ENCODE results near the gene SLC49A4. TPM values are rescaled to one million over a fixed set of nuclear protein-coding genes. Genes with fewer than 3 reads are reported as not detected.

The SLC49A4 gene
- total RNA-seq, 1 experiment from 2014 or later: 10.2 TPM

DNA sequence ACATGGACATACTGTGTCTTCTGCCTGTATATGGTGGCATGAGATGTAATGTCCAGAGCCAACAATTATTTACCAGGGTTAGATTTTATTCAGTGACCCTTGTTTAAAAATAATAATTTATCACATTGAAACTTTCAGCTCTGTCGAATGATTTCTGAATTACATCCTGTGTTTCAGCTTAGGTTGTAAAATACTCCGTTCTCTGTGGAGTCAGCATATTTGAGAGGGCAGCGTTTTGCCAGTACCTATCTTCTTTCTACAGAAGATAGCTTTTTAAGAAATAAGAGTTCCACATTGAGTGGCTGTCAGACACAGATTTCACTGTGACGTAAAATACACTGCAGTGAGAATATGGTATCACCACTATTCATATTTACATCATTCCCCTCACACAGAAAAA, 85.3 kb downstream of the SLC49A4 start:
- no peak for DNase-seq
- no peak overlapping the region for H3K4me3 ChIP-seq
- H3K9me3 ChIP-seq: no peaks in the 10 kb centered on the region
- no peaks in the 10 kb centered on the region for H3K27me3 ChIP-seq
- H3K36me3 ChIP-seq: no peaks in the 10 kb centered on the region

DNA sequence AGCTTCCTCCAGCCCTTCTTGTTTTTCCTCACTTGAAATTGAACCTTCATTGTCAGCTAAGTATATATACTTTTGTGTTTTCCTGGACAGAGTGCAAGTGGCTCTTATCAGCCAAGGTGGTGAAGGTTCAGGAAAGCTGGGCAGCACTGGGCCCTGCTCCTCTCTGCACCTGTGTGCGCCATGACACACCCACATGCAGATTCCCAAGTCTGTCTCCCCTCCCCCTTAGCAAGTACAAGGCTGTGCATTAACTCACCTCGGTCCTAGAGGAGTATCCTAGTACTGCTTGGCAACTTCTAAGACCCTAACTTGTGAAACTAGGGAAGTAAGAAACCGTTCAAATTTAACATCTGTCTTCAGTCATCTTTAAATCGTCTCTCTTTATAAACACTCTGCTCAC, 85.8 kb downstream of the SLC49A4 start:
- Histone ChIP-seq H3K9me3 (no peaks in the 10 kb centered on the region), H3K36me3 (no peaks in the 10 kb centered on the region), H3K27me3 (no peaks in the 10 kb centered on the region), H3K4me3 (no peak overlapping the region)
- no peak for DNase-seq

- Histone ChIP-seq H3K36me3 (no peaks in the 10 kb centered on the region), H3K9me3 (no peaks in the 10 kb centered on the region), H3K4me3 (no peak overlapping the region), H3K27me3 (no peaks in the 10 kb centered on the region)
- no peak for DNase-seq
These were observed 87.6 kb downstream of the SLC49A4 start for GRCh38 chr3:122882361-122882947.

GRCh38 chr3:122886251-122886650, 91.4 kb downstream of the SLC49A4 start:
- no peaks in the 10 kb centered on the region for H3K27me3 ChIP-seq
- DNase-seq: no peak
- no peaks in the 10 kb centered on the region for H3K9me3 ChIP-seq
- no peak overlapping the region for H3K4me3 ChIP-seq
- no peaks in the 10 kb centered on the region for H3K36me3 ChIP-seq

- H3K36me3 ChIP-seq: no peaks in the 10 kb centered on the region
These were observed 92.1 kb downstream of the SLC49A4 start for GRCh38 chr3:122886946-122887345.

DNA sequence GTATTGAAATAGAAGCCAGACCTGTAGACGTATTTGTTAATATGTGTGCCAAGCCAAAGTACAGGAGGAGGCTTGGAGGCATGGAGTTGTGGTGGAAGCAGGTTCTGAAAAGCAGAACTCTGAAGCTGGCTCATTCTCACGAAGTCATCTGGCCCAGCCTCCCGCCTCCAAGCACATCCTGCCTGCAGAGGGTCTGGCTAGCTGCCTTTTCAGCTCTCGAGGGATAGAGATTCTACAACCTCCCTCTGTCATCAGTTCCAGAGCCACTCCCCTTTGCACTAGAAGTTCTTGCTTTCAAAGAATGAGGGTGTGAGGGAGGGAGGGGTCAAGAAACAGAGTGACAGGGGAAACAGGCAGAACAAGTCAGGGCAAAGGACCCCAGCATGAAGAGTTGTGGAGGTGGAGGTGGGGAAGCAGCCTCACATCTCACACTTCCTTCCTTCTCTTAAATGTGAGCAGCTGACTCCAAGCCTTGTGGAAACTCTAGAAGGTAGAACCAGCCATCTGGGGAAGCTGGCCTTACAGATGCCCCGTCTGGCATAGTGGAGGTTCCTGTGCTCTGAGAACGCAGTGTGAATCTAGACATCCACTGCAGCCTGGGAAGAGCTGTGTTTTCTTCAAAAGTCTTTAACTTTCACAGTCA, 95.3 kb downstream of the SLC49A4 start:
- Histone ChIP-seq H3K36me3 (no peaks in the 10 kb centered on the region), H3K4me3 (no peak overlapping the region), H3K27me3 (peaks cover 4% of the 10 kb centered on the region; the same call in 1 of the 2 replicates), H3K9me3 (no peaks in the 10 kb centered on the region)
- DNase-seq: peak; percentile 39

More at GRCh38 chr3:122886946-122887345, 92.1 kb downstream of the SLC49A4 start:
- DNase-seq: no peak
- Histone ChIP-seq H3K4me3 (no peak overlapping the region), H3K9me3 (no peaks in the 10 kb centered on the region), H3K27me3 (no peaks in the 10 kb centered on the region)

- no peaks in the 10 kb centered on the region for H3K9me3 ChIP-seq
- H3K4me3 ChIP-seq: no peak overlapping the region
- no peak for DNase-seq
- H3K36me3 ChIP-seq: no peaks in the 10 kb centered on the region
- peaks cover 4% of the 10 kb centered on the region; the same call in 1 of the 2 replicates for H3K27me3 ChIP-seq
These were observed 95.9 kb downstream of the SLC49A4 start for GRCh38 chr3:122890720-122891220.

DNA sequence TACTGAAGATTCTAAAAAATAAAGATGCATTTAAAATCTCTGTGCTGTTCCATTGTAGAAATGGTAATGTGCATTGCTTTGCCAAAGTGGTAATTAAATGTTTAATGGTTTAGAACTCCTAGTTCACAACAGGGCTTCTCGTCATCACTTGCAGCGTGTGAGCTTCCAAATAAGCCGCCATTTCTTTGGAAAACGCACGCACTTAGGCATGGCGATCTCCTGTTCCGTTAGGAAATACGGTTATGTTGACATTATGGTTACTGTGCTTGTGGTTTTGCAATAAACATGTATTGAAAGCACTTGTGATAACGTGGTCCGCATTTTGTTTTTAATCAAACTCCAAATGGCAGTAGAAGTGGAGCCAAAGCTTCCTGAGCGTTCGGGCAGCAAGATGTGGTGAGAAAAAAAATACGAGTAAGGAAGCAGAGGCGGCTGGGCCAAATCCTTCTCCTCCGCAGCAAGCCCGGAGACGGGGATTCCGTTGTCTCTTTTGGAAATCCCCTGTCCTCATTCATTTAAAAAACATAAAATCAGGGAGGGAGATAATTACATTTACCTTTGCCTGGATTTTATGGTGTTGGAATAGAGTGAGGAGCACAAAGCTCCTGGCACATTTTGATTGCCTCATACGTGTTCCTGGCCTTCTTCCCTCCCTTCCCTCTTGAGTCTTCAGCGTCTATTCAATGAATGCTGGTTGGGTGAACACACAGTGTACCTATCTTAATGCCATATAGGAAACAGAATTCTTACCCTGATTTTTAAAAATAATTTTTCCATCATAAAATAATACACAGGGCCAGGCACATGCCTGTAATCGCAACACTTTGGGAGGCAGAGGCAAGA, 97.5 kb downstream of the SLC49A4 start:
- DNase-seq: no peak
- H3K36me3 ChIP-seq: no peaks in the 10 kb centered on the region
- no peaks in the 10 kb centered on the region for H3K9me3 ChIP-seq
- H3K4me3 ChIP-seq: no peak overlapping the region
- H3K27me3 ChIP-seq: peaks cover 9% of the 10 kb centered on the region; the same call in 1 of the 2 replicates

DNA sequence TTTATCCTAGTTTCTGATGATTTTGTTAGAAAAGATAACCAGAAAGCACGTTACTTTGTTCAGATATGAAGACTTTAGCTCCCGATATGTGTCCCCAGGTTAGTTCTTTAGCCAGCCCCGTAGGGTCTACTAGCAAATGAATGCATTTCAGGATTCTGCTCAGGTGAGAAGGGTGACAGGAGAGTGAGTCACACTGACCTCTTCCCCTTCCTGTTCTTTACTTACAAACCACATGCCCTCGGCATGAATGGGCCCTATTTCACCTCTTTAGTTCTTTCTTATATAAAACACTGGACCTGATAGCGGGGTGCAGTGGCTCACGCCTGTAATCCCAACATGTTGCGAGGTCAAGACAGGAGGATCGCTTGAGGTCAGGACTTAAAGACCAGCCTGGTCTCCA, 98.4 kb downstream of the SLC49A4 start:
- no peaks in the 10 kb centered on the region for H3K9me3 ChIP-seq
- H3K4me3 ChIP-seq: no peak overlapping the region
- H3K36me3 ChIP-seq: no peaks in the 10 kb centered on the region
- peaks cover 15% of the 10 kb centered on the region; the same call in 1 of the 2 replicates for H3K27me3 ChIP-seq
- no peak for DNase-seq

- Histone ChIP-seq H3K36me3 (no peaks in the 10 kb centered on the region), H3K9me3 (no peaks in the 10 kb centered on the region), H3K27me3 (peaks cover 21% of the 10 kb centered on the region; the same call in 1 of the 2 replicates), H3K4me3 (no peak overlapping the region)
- peak; percentile 28 for DNase-seq
These were observed 99.1 kb downstream of the SLC49A4 start for GRCh38 chr3:122893754-122894668.

DNA sequence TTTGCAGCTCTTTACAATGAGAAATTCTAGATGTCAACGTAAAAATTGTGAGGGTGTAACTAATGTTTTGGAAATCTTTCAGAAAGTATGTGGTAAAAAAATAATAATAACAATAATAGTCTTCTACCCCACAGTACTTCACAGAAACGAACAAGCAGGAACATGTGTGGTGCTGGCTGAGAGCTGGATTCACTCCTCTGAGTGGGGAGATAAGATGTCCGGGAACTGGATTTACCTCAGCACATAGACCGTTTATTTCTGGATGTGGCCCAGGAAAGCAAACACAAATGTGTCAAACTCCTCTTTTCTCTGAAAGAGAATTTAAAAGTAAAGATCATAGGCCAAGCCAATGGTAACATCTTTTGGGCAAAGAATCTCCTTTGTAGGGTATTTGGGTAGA, 103.4 kb downstream of the SLC49A4 start:
- Histone ChIP-seq H3K27me3 (peaks cover 26% of the 10 kb centered on the region; the same call in 1 of the 2 replicates), H3K9me3 (no peaks in the 10 kb centered on the region), H3K4me3 (no peak overlapping the region), H3K36me3 (no peaks in the 10 kb centered on the region)
- DNase-seq: no peak

GRCh38 chr3:122902326-122902725, 107.5 kb downstream of the SLC49A4 start:
- H3K9me3 ChIP-seq: peaks cover 11% of the 10 kb centered on the region
- no peak for DNase-seq
- peaks cover 17% of the 10 kb centered on the region; the same call in 1 of the 2 replicates for H3K27me3 ChIP-seq
- H3K4me3 ChIP-seq: no peak overlapping the region
- H3K36me3 ChIP-seq: no peaks in the 10 kb centered on the region

DNA sequence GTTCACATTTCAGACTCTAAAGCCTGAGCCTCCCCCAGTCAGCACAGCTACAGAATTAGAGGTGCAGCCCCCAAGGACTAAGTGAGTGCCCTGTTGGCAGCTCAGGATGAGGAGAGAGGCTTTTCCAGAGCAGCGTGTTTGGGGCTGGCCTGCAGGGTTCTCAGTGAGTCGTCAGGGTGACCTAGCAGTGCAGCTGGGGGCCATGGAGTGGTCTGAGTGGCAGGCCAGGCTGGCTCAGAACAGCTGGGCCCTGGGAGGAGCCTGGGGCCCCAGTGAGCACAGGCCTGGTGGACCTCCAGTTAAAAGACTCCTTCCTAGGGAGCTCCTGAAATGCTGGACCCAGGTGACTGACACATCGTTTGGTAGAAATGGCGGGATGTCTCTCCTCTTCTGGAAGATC, 108.3 kb downstream of the SLC49A4 start:
- Histone ChIP-seq H3K36me3 (no peaks in the 10 kb centered on the region), H3K9me3 (peaks cover 11% of the 10 kb centered on the region), H3K27me3 (peaks cover 12% of the 10 kb centered on the region; the same call in 1 of the 2 replicates), H3K4me3 (no peak overlapping the region)
- no peak for DNase-seq

GRCh38 chr3:122907471-122907870, 112.6 kb downstream of the SLC49A4 start:
- no peaks in the 10 kb centered on the region; the same call in 1 of the 2 replicates for H3K27me3 ChIP-seq
- no peak for DNase-seq
- no peak overlapping the region for H3K4me3 ChIP-seq
- peaks cover 11% of the 10 kb centered on the region for H3K9me3 ChIP-seq
- no peaks in the 10 kb centered on the region for H3K36me3 ChIP-seq

DNA sequence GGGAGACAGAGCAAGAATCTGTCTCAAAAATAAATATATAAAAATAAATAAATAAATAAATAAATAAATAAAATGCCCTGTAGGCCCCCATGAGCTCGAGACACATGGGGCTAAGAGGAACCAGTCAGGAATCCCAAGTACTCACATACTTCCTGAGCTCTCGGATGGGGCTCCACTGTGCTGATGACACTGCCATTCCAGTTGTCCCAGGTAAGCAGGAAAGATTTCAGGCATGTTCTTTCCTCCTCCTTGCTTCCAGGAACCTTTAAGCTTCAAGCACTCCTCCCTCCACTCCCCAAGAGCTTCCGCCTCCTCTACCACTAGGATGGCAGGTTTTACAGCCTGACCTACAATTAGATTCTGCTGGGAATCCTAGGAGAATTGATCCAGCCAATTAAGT, 113.4 kb downstream of the SLC49A4 start:
- DNase-seq: no peak
- Histone ChIP-seq H3K36me3 (no peaks in the 10 kb centered on the region), H3K9me3 (peaks cover 11% of the 10 kb centered on the region), H3K27me3 (no peaks in the 10 kb centered on the region; the same call in 1 of the 2 replicates), H3K4me3 (no peak overlapping the region)

GRCh38 chr3:122911901-122912300, 117.0 kb downstream of the SLC49A4 start:
- Histone ChIP-seq H3K36me3 (no peaks in the 10 kb centered on the region), H3K27me3 (peaks cover 3% of the 10 kb centered on the region), H3K4me3 (no peak overlapping the region), H3K9me3 (no peaks in the 10 kb centered on the region)
- DNase-seq: no peak

All from MG63 (cell line).